Endometrium (tissue), 2 donors: ENCODE results near the gene AMOTL1.
"Not testable (repeated sequence)": the region's sequence is repeated elsewhere in the genome, so short reads cannot be mapped to it uniquely, and the experiment has no call there.

Experiments used
- FAIRE-seq: peaks from 2 replicates; lab custom pipeline; 2012; peaks lifted over from hg19 to GRCh38; lab: Jason Lieb, UNC
- donor health status: control.
- donor health status: control.

The AMOTL1 gene

DNA sequence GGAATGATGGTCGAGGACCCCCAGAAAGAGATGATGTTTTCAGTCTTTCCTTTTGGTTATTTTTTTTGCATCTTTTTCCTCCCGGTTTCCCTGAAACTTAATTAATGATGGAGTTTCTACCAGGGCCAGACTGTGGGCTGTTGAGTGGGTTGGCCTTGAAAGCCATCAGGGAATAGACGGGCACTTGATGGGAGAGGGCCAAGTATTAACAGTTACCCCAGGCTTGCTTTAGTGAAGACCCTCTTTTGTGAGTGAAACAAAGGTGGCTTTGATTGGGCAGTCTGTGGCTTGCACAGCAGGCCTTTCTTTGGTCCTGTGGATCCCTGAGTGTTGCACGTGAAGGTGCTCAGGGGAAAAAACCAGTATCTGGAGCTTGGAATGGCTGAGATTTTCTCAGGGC, 56.9 kb downstream of the AMOTL1 start:
- FAIRE-seq = no peak

DNA sequence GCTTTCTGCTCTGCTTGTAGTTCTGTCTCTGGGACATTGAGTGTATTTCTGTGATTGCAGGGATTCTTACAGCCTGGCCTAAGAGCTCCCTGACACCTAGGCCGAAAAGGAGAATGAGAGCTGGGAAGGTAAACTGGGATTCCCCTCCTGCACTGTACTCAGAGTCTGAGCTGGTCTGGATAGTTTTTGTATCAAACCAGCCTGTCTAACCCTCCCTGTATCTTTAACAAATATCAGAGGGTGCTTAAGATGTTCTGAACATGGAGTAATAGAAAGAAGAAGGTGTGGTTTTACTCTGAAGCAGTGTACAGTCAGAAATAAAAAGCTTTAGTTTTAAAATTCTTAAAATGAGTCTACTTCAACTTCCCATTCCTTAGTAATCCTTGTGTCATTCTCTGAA, 57.3 kb downstream of the AMOTL1 start:
- no peak for FAIRE-seq

DNA sequence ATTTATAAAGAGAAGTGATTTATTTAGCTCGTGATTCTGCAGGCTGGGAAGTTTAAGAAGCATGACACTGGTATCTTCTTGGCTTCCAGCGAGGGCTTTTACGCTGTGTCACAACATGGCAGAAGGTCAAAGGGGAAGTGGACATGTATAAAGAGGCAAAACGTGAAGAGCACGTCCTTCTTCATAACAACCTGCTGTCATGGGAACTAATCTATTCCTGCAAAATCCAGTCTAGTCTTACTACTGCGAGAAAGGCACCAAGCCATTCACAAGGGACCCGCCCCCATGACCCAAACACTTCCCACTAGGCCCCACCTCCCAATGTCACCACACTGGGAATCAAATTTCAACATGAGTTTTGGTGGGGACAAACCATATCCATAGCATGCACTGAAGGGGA, 58.3 kb downstream of the AMOTL1 start:
- FAIRE-seq = no peak

DNA sequence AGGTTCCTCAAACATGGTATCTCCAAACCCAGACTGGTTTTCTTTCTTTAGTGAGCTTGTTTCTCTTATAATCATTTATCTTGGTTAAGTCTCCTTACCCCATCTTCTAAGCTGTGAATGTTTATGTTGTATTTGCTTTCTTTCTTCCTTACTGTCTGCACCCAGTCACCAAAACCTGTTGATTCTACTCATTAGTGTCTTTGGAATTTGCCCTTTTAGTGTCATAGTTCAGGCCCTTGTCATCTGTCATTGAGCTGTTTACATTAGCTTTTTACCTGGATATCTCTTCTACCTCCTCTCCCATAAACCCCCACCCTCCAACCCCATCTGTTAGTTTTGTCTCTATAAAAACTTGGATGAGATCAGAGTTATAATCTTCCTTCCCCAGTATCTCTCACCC, 59.9 kb downstream of the AMOTL1 start:
- FAIRE-seq = no peak

DNA sequence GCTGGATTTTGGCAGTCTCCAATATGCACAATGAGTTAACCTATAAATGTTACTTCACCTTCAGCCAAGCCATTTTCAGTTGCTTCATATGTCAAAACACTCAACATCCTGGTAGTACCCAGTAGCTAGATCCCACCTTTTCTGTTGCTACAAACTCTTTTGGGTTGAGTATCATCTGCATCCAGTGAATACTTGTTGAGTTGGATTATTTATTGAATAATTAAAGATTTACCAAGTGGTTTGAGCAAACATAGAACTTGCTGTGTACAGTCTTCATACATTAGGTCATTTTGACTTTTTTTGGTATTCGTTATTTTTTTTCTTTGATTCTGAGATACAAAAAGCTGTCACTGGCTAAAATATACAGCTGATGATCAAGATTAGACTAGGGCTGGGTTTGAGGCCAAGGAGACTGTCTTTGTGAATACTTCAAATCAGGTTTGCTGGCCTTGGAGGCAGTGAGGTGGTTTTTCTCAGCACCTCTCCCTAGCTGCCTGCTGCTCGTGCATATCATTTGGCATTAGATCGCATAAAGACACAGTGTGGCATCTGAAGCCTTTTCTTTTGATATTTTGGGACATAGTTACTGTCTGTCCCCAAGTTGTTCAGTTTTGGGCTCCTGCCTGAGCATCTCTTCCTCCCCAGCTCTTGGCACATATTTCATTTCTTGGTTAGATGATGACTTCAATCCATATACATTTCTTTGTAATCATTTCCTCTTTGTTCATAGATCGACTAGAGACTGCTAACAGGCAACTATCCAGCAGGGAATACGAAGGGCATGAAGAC, 62.8 kb downstream of the AMOTL1 start:
- FAIRE-seq = no peak

DNA sequence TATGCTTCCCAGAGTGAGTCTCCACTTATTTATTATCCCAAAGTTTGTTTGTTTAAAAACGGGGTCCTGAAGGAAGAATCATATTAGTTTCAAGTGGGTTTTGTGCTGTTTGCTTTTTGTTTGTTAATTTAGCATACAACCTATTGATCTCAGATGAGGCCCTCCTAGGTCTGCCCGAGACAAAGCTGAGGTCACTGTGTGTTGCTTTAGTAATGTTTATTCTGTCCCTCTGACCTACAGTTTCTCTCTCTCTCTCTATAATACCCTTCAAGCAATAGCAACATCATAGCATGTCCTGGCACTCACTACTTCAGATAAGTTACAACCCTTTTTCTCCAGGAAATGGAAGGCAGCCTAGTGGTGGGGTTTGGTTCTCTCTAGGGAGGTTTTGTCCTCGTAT, 63.4 kb downstream of the AMOTL1 start:
- FAIRE-seq = no peak

DNA sequence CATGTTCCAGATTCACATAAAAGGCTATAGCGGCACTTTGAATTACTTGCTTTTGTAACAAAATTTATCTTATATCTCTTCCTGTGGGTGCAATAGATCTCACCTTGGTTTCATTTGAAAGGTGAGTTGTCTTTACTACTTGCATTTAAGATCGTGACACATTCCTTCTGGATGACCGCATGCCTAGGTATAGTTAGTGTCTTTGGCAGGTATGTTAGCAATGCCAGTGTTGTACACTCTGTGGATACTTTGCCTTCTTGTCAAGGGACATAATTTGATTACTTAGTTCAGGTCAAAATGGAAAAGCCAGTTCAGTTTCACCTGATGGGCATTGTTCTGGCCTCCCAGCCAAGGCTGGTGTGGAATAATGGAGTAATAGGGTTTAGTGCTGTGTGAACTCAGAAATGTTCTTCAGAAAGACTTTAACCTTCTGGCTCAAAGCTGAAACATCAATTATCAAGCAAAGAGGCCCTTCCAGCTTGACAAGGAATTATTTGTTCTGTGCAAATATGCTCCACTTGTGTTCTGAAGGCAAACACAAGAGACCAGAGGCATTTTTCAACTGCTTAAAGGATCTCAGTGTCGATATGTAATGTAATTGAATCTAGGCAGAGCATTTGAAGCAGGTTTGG, 64.6 kb downstream of the AMOTL1 start:
- FAIRE-seq = no peak

DNA sequence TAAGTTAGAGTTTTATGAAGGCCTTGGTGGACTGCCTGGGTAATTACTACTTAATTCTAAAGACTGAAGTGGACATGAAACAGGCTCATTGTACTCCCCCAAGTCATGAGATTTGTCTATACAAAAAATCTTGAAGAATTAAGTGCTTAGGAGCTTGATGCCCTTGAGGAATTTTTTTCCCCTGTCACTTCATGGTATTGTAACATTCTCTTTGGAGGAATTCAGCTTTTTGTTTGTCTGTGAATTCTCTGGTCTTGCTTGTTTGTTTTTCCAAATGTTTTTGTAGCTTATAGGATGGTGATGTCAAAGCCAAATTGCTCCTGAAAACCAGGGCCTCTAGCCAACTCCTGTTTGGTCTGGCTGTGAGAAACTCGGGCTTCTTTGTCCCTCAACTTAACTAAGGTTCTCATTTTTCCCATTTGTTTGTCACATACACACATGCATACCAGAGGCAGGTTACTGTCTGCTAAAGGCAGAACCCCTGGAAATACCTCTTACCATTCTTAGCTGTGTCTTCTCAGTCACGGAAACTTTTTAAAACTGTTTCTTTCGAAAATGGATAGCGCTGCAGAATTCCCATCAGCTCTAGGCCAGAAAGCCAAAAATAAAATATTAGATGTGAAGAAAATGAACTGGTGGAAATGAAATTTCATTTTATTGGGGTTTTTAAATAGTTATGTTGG, 66.9 kb downstream of the AMOTL1 start:
- peak; percentile 71 for FAIRE-seq

DNA sequence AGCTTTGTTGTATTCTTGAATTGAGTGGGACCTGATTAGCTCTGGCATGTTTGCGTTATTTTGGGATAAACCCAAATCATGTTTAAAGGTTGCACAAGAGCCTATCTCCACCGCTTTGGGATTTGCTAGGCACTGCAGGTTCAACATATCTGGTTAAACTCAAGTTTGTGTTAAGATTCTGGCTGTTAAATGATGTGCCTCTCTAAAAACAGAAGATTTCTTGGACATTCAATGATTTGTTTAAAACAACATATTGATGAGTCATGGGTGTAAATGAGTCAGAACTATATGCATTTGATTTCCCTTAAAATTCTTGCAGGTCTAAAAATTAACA, 67.4 kb downstream of the AMOTL1 start:
- no peak for FAIRE-seq

DNA sequence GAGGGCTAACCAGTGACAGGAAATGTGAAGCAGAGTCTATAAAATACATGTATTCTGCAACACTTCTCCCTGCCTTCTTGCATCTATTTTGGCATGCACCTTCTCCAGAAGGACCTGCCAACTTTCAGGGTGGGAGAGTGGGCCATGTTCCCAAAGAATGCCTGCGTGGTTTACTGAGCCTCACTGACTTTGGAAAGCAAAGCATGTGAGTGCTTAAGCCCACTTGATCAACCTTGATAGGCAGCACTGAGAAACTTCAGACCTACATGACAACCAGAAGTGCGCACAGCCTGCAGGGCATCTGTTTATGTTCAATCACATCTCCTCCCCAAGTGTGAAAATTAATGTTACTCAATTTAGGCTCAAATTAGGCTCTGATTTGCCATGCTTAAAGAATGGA, 69.2 kb downstream of the AMOTL1 start:
- FAIRE-seq = no peak

DNA sequence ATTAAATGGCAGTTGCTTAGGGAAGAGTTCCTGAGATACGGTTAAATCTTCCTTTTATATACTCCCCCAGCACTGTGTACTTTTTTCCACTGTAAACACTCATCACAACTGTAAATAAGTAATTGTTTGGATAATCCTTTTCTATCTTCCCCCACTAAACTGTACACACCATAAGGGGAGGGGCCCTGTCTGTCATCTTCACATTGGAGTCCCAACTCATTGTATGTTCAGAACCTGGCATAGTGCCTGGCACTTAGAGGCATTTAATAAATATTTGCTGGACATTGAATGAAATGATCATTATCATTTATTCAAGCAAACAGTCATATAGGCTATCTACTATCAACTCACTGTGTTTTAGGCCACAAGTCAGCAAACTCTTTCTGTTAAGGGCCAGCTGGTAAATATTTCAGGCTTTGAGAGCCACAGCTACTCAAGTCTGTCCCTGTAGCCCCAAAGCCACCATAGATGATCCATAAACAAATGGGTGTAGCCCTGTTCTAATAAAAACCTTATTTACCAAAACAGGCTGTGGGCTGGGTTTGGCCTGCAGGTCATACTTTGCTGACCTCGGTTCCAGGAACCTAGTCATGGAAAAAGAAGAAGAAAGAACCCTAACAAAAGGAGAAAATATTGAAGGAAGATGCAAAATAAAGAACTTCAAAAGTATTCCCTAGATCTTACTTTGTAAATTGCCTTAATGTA, 70.0 kb downstream of the AMOTL1 start:
- no peak for FAIRE-seq

DNA sequence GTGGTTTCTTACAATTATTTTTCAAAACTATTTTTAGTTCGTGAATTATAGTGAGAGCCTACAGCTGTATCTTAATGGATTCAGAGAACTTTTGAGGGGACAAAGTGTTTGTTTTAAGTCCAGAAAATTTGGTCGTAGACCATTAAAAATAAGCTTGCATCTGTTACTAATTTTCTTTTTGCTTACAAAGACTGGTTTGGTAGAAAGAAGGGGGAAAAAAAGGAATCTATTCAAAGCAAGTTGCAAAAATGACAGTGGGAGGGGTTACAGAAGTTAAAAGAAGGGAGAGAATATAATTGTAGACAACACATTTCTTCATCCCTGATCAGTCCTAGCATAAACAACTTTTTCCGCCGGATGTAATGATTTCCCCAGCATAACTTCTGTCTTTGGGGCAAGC, 72.1 kb downstream of the AMOTL1 start:
- FAIRE-seq = peak; percentile 96

DNA sequence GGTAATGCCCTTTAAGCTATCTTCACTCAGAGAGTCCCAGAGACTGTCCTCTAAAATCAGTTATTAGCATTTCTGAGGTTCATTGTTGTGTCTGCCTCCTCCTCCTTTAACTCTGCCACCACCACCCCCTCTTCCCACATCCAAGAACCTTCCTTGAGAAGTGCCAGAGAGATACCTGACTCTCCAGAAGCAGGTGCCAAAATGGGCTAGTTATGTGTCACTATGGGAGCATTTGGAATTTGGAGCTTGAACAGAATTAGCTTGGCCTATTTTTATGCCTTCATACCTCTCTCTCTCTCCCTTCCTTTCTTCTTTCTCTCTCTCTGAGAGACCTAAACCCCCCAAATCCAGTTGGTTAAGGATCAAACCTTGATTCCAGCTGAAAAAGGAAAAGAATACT, 75.9 kb downstream of the AMOTL1 start:
- FAIRE-seq = no peak

DNA sequence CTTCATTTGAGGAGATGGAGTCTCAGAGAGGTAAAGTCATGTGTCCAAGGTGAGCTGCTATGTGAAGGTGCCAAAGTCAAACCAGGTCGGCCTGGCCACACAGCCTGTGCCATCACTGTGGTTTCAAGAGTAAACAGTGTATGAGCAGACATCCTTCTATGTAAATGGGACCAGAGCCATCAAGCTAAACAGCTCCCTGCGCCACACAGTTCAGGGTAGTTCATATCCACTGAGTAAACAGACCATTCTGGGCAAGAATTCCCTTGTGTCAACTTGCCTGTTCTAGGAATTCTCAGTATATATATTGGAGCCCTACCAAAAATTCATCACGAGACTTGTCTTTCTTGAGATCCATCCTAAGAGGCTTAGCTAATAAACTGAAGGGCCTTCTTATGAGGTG, 77.5 kb downstream of the AMOTL1 start:
- no peak for FAIRE-seq

DNA sequence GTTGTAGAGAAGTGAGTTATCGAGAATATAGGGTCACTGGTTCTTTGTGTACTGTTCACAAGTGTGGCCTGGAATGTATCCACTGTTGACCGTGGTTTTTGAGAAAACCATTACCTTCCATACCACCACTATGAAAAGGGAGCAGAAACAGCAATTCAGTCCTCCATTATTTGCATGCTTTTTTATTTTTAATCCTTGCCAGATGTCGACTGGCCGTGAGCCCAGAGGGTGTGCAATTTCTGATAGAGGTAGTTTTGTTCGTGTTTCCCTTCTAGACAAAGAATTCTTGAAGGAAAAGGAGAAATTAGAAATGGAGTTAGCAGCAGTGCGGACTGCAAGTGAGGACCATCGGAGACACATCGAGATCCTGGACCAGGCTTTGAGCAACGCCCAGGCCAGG, 81.7 kb downstream of the AMOTL1 start:
- no peak for FAIRE-seq

DNA sequence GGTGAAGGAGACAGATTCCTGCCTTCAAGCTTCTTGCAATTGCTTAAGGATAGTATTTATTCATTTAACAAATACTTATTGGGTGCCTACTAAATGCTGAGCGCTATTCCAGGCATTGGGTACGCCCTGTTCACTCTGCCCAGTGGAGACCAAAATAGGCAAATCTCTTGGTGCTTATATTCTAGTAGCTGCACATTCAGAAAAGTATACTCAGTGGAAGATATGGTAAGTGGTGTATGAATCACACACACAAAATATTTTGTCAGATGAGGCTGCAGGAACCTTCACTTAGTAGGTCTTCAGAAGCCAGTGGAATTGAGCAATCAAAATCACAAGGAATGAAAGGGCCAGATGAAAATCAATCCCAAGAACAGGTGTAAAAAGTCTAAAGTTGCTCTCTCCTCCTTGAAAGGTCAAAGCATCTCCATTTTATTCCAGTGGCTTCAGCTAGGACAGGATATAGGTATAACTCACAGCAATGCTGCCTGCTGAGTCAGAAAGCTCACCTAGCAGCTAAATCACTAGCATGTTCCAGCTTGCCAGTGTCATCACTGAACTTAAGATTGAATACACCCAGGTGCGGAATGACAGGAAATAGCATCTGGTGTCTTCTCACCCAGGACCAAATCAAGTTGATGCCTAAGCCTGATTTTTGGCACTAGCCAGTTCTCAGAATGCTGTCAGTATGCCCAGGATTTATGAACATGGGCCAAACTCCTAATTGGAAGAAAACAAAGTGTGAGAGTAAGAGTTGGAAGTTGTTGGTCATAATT, 83.9 kb downstream of the AMOTL1 start:
- no peak for FAIRE-seq

DNA sequence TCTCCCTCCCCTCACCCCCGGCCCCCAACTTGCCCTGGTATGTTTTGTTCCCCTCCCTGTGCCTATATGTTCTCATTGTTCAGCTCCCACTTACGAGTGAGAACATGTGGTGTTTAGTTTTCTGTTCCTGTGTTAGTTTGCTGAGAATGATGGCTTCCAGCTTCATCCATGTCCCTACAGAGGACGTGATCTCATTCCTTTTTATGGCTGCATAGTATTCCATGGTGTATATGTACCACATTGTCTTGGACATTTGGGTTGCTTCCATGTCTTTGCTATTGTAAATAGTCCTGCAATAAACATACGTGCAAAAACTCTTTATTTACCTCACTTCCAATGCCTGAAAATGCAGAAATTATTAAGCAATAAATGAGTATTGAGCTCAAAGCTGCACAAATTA, 85.1 kb downstream of the AMOTL1 start:
- not testable (repeated sequence) for FAIRE-seq

DNA sequence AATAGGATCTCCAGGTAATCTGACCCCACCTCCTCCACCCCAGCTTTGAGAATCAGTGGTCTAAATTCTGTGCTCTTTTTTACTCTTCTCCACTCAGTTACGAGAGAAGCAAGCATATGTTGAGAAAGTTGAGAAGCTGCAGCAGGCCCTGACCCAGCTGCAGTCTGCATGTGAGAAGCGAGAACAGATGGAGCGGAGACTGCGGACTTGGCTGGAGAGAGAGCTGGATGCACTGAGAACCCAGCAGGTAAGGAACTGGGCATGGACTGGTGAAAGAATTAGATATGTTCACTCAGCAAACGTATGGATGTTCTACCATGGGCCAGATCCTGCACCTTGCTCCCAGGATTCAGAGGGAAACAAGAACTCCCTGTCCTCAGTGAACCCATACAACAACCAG, 85.7 kb downstream of the AMOTL1 start:
- FAIRE-seq = no peak

DNA sequence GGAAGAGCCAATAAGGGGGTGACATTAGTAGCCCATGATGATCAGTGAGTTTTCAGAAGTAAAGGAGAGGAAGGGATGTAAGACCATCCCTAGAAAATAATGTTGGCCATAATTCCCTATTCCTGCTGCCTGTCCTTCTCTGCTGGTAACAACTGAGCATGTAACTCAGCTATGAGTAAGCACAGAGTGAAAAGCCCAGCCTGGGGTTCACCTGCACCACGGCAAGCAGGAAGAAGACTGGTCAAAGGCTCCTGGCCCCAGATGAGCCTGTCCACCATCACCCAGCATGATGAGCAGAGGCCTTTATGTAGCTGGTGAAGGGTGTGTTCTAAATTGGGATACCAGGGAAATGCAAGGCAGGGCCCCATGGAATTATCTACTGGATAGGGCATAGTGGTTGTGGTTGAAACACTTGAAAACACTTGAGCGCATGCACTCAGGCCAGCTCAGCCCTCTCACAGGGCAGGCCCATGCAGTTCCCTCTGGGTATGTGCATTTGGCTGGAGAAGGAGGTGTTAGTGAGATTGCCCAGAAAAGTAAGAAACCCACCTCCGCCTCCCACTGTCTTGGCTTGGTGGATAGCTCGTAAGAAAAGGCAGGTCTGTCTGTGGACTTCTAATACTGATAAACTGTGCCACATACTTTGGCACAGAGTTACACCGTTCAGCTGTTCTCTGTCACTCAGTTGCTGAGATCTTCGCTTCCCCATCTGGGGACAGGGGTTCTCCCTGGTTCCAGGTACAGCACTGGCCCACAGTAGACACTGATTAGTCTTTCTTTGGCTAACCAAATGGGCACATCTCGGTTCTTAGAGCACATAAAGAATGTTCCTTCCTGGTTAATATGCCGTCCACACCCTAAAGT, 86.8 kb downstream of the AMOTL1 start:
- FAIRE-seq = no peak

DNA sequence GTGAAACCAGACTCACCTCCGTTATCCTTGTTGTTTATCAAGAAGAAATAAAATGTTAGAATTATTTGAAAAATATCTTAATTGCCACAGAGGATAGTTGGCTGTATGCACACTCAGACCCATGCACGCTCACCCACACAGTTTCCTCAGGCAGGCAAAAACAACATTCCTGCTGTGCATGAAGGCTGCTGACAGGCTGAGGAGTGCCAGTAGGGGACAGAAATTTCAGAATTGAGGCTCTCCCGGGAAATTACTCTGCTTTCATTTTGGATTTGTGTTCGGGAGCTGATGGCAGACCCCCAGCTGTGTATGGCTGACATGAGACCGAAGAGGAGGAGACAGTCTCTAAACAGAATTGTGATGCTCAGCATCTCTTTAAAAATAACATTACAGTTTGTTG, 87.5 kb downstream of the AMOTL1 start:
- no peak for FAIRE-seq

DNA sequence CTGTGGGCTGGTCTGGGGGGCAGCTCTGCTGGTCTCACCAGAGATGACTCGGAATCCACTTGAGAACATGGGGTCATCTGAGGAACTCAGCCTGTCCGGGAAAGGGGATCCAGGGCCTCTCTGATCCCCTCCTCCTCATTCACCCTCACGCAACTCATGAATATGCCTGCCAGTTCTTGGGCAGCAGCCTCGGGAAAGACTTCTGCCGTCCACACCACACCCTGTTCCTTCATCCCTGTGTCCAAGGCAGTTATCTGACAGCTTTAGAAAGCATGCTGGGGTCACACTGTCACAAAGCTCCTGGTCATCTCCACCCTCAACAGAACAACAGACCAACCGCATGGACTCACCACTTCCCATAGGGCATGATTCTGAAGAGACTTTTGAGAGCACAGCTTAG, 88.3 kb downstream of the AMOTL1 start:
- FAIRE-seq = no peak
